Measurements from ENCODE around the gene CCDC7. TPM values are rescaled to one million over a fixed set of nuclear protein-coding genes. Genes with fewer than 3 reads are reported as not detected.
A peak's percentile ranks its signal among the peaks of the same experiment; 100 is the strongest.
"Not testable (repeated sequence)": the region's sequence is repeated elsewhere in the genome, so short reads cannot be mapped to it uniquely, and the experiment has no call there.

Gene CCDC7
- polyA plus RNA-seq = 1 to 10 TPM in 2 of 3 donors, under 1 TPM in 1; 0.67 to 1.5 (median 1.2) TPM

DNA sequence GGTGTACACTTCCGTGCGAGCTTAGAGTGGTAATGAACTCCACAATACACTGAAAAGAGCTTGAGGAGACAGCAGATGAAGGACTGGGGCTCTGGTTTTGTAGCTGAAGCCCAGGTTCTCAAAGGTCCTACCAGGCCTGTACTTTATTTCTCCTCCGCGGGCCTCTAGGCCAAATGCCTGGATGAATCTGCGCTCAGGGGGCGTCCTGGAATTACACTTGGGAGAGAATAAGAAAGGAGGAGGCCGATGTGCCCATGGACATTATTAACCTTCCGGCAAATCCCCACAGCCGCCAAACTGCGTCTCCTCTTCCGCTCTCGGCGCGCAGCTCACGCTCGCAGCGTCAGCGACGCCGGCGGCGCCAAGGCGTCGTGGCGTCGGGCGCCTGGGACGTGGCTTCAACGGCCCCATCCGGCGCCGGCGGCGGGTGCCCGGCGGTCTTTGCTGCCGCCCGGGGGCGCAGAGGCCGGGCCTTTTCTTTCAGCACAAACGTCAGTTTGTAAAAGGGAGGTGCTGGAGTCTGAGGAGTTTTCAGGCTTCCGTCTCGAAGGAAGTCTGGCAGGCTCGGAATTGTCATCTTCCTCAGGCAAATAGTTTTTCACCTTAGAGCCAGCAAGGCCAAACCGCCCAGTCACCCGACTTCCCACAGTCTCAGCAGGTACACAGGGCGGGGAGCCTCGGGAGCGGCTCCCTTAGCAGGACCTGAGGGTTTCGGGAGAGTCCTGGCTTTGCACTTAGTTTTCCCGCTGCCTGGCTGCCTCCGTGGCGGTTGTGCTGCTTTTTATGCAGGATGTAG is at the start of gene CCDC7:
TSS of gene CCDC7 (plus strand) at position 401 of the 796 bp plus-strand sequence. CDS start 5,503 bp downstream, outside the sequence.
- peak within 1 kb of the TSS; percentile 73 for H3K27ac ChIP-seq (ENCODE audit: low read depth, low read length)
- WGBS, 3 donors = 0% methylated on average over 51 to 53 of the region's 53 CpGs

DNA sequence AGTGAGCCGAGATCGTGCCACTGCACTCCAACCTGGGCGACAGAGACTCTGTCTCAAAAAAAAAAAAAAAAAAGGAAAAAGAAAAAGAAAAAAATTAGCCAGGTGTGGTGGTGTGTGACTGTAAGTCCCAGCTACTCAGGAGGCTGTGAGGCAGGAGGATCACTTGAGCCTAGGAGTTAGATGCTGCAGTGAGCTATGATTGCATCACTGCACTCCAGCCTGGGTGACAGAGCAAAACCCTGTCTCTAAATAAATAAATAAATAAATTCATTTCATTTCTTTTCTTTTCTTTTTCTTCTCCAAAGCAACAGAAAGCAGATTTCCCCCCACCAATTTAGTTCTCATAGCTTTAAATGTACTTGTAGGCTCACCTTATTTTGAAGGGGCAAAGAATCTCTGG is 48.8 kb upstream of the CCDC7 start:
- WGBS, 3 donors = 96% methylated on average over 3 of the region's 3 CpGs; no CpG with 5 or more reads in 2 of the 3 donors
- H3K27ac ChIP-seq (ENCODE audit: low read depth, low read length) = not testable (repeated sequence)

DNA sequence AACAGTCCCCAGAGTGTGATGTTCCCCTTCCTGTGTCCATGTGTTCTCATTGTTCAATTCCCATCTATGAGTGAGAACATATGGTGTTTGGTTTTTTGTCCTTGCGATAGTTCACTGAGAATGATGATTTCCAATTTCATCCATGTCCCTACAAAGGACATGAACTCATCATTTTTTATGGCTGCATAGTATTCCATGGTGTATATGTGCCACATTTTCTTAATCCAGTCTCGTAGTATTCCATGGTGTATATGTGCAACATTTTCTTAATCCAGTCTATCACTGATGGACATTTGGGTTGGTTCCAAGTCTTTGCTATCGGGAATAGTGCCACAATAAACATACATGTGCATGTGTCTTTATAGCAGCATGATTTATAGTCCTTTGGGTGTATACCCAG is 46.2 kb upstream of the CCDC7 start:
- H3K27ac ChIP-seq (ENCODE audit: low read depth, low read length) = not testable (repeated sequence)
- 85 to 93% (median 87%) methylated on average over 3 of the region's 3 CpGs for WGBS, 3 donors

DNA sequence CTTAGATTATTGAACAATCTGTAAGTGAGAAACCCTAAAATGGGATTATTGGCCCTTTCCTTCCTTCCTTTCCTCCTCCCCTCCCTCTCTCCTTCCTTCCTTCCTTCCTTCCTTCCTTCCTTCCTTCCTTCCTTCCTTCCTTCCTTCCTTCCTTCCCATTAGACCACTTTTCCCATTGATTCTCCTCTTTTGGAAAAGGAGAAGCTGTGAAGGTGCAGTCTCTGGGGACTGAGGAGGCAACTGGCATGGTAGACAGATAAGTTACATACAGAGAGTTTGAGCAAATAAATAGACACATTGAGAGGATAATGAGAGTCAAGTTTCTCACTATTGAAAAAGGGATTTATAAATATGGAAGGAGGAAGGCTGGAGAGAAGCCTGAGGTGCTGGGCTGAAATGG is 45.0 kb upstream of the CCDC7 start:
- no peak overlapping the region for H3K27ac ChIP-seq (ENCODE audit: low read depth, low read length)

DNA sequence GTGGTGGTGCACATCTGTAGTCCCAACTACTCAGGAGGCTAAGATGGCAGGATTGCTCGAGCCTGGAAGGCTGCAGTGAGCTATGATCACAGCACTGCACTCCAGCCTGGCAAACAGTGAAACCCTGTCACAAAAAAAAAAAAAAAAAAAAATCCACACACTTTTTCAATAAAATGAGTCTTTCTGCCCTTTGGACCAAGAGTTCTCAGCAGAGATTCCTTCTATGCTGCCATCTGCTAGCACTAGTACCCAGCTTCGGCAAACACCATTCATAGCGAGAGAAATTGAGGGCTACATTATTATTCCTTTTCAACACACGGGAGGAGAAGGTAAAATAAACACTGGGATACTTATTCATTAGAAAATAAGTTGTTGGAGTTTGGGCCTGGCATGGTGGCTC is 43.4 kb upstream of the CCDC7 start:
- no peak overlapping the region for H3K27ac ChIP-seq (ENCODE audit: low read depth, low read length)
- WGBS, 3 donors = 83 to 94% (median 92%) methylated on average over 4 of the region's 4 CpGs

DNA sequence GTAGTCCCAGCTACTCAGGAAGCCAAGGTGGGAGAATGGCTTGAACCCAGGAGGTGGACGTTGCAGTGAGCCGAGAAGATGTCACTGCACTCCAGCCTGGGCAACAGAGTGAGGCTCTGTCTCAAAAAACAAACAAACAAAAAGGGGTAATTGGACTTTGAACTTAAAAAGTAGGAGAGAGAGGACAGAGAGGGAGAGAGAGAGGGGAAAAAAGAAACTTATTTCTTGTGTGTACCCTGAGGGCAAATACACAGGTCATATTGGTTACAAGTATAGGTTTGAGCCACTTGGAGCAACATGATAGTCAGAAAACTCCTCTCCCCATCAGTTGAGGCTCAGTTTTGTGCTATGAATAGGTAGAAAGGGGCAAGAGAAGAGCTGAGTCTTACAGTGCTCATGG is 42.8 kb upstream of the CCDC7 start:
- WGBS, 3 donors = 78 to 97% (median 92%) methylated on average over 2 of the region's 2 CpGs

DNA sequence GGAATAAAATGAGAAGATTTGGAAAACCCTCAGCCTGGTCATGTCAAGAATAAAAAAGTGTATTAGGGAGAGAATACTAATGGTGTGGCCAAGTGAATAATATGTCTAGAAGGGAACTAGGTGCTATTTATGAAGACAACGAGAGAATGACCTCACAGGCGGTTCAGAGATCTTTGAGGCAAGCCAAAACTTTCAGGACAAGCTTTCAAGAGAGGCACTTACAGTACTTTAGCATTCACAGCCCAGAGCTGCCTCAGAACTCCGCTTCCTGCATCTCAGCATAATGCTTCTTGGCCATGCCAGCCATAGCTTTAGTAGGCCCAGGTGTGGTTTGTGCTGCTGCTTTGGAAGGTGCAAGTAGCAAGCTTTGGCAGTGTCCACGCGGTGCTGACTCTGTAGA is 37.2 kb upstream of the CCDC7 start:
- WGBS, 3 donors = 91 to 94% (median 92%) methylated on average over 5 of the region's 5 CpGs
- H3K27ac ChIP-seq (ENCODE audit: low read depth, low read length) = no peak overlapping the region

More for the DNA sequence above, 42.8 kb upstream of the CCDC7 start:
- H3K27ac ChIP-seq (ENCODE audit: low read depth, low read length) = no peak overlapping the region

DNA sequence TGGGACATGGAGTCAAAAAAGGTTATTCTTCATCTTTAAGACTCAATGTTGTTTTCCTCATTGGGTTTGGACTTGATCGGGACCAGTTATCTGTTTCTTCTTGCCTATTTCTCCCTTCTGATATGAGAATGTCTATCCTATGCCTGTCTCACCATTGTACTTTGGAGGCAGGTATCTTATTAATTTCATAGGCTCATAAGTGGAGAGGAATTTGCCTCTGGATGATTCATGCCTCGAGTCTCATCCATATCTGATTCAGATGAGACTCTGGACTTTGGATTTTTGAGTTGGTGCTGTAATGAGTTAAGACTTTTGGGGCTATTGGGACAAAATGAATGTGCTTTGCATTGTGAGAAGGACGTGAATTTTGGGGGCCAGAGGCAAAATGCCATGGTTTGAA is 36.2 kb upstream of the CCDC7 start:
- WGBS, 3 donors = 88 to 90% (median 88%) methylated on average over 3 of the region's 3 CpGs
- H3K27ac ChIP-seq (ENCODE audit: low read depth, low read length) = no peak overlapping the region

DNA sequence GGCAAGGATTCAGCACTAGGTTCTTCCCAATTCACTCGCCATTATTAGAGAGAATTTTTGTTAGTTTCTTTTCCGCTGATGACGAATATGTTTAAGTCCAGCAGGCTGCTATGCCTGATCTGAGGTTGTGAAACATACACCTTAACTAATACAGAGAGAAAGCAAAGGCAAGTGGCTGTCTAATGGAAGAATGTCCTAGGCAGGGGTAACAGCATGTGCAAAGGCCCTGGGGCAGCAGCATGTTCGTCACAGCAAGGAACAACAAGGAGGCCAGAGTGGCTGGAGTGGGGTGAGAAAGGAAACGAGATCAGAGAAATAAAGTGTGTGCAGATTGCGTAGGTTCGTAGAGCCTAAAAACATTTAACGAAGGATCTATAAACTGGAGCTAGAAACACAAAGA is 35.4 kb upstream of the CCDC7 start:
- WGBS, 3 donors = 97% methylated on average over 8 of the region's 8 CpGs
- no peak overlapping the region for H3K27ac ChIP-seq (ENCODE audit: low read depth, low read length)

DNA sequence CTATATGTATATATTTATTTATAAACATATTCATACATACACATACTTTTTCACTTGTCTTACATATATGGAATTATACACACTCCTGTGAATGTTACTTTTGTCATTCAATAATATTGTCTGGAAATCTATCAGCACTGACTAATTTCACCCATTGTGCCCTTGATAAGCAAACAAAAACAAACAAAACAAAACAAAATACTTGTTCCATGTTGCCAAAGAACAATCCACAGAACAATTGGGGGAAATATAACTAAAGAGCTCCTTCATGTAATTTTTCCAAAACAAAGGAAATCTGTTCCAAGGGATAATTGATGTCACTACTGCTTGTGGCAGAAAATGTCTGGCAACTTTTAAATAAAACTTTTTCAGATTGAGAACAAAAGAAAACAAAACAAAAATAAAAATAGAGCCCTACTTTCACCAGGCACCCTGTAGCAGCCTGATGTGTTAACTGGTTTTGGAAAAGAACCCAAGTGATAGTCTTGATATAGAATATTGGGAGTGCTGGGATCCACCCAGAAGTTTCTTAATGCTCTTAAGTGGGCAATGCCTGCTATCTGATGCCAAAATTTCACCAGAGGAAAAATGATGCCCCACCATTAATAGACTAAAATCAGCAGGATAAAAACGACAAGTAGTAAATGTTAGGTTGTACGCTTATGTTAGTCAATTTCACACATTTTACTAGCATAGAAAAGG is 34.0 kb upstream of the CCDC7 start:
- H3K27ac ChIP-seq (ENCODE audit: low read depth, low read length) = no peak overlapping the region

DNA sequence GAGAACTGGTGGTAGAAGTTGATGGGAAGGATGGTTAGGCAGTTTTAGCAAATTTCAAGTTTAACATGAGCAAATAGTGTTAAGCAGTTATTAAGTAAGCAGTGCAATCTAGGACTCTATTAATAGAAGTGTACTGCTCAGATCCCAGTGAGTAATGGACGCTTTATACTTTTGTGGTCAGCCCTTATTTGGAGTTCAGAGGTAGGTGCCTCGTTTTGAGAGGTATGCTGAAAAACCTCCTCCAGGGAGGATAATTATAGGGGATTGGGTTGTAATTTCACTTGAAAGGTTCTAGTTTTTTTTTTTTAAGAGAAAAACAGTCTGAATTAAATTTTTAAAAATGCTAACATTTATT is 33.5 kb upstream of the CCDC7 start:
- no peak overlapping the region for H3K27ac ChIP-seq (ENCODE audit: low read depth, low read length)

More for the DNA sequence above, 34.0 kb upstream of the CCDC7 start:
- 70 to 75% (median 74%) methylated on average over 2 of the region's 2 CpGs for WGBS, 3 donors

DNA sequence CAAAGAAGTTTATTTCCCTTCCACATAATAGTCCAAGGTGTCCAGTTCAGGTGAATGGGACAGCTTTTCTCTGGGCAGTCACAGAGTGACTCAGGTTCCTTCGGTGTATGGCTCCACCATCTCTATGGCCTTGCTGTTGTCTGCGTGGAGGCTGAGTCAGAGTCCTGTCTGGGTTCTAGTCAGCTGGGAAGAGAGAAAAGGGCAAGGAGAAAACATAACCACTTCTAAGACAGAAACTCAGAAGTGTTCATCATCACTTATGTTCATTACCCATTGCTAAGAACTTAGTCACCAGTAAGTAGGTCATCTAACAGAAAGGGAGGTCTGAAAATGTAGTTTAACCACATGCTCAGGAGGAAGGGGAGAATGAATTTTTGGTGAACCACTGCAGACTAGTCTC is 32.4 kb upstream of the CCDC7 start:
- WGBS, 3 donors = 83 to 93% (median 88%) methylated on average over 2 of the region's 2 CpGs
- no peak overlapping the region for H3K27ac ChIP-seq (ENCODE audit: low read depth, low read length)

More for the DNA sequence above, 33.5 kb upstream of the CCDC7 start:
- 36 to 53% (median 48%) methylated on average over 2 of the region's 2 CpGs for WGBS, 3 donors

DNA sequence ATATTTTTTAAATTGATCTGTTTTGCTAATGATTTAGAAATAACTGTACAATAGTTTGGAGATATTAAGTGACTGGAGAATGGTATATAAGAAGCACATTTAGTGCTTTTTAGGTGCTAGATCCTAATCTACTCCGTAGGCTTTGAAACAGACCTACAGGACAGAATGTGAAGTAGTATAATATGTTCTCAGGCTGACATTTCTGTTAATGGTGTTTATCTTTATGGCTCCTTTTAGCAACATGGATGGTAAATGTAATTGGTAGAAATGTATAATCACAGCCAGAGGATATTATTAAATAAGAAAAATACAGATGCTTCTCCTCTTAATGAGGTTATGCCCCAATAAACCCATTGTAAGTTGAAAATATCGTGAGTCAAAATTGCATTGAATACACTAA is 30.6 kb upstream of the CCDC7 start:
- H3K27ac ChIP-seq (ENCODE audit: low read depth, low read length) = no peak overlapping the region
- 94 to 98% (median 97%) methylated on average over 2 of the region's 2 CpGs for WGBS, 3 donors

DNA sequence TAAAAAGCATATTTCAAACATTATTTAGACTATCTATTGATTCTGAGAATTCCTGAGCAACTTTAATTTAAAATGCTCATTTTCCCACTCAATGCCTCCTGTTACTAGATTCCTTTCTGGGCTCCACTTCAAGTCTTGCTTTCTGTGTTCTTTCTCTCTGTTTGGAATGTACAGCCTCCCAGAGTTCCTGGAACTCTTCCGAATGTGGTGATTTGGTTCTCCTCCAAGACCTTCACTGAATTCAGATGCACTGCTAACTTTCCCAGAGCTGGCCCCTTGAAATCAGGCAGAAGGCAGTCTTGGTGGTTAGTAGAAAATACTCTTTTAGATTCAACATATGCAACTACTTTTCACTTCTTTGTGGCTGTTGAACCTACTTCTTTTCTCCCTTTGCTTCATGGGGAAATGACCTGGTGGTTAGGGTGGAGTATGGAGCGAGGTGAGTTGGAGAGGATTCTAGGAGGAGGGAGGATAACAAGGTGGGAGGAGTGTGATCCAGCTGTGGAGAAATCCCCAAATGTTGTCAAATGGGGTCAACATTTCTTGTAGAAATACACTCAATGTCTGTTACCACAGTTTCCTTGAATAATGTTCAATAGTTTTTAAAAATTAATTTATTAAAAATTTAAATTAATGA is 27.9 kb upstream of the CCDC7 start:
- no peak overlapping the region for H3K27ac ChIP-seq (ENCODE audit: low read depth, low read length)
- 24 to 48% (median 31%) methylated on average over 2 of the region's 2 CpGs for WGBS, 3 donors

DNA sequence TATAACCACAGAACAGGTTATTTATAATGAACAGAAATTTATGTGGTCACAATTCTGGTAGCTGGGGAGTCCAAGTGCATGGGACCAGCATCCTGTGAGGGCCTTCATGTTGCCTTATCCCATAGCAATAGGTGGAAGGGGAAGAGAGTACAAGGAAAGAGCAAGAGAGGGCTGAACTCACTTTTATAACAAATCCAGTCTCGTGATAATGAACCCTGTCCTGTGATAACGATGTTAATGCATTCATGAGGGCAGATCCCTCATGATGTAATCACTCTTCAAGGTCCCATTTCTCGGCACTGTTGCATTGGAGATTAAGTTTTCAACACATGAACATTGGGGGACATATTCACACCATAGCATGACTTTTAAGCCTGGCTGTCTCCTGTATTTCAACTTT is 27.4 kb upstream of the CCDC7 start:
- WGBS, 3 donors = 43 to 67% (median 66%) methylated on average over 3 of the region's 3 CpGs
- no peak overlapping the region for H3K27ac ChIP-seq (ENCODE audit: low read depth, low read length)

DNA sequence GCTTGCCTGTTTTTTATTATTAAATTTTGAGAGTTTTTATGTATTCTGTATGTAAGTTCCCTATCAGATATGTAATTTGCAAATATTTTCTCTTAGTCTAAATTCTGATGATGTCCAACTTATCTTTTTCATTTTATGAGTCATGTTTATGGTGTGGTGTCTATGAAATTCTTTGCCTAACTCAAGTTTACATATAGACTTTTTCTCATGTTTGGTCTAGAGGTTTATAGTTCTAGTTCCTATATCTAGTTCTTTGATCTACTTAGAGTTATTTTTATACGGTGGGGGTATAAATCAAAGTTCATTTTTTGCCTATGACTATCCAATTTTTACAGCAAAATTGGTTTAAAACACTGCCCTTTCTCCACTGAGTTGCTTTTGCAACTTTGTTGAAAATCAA is 26.3 kb upstream of the CCDC7 start:
- H3K27ac ChIP-seq (ENCODE audit: low read depth, low read length) = no peak overlapping the region
- WGBS, 3 donors = 46 to 84% (median 72%) methylated on average over 1 of the region's 1 CpG

DNA sequence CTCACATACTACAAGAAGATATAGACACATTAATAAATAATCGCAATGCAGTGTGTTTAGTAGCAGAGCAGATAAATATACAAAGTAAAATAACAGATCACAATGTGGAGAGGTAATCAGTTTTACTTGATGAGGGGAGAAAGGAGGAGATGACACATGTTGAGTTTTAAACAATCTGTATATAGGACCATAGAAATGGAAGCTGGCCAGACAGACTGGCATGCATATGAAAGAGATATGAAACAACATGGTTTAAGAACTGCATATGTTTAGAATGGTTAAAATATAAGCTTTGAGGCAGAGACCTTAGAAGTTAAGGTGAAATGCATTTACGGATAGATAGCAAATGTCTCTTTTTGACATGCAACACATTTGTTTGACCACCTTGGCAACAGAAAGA is 19.8 kb upstream of the CCDC7 start:
- no peak overlapping the region for H3K27ac ChIP-seq (ENCODE audit: low read depth, low read length)
- 88 to 99% (median 95%) methylated on average over 2 of the region's 2 CpGs for WGBS, 3 donors

DNA sequence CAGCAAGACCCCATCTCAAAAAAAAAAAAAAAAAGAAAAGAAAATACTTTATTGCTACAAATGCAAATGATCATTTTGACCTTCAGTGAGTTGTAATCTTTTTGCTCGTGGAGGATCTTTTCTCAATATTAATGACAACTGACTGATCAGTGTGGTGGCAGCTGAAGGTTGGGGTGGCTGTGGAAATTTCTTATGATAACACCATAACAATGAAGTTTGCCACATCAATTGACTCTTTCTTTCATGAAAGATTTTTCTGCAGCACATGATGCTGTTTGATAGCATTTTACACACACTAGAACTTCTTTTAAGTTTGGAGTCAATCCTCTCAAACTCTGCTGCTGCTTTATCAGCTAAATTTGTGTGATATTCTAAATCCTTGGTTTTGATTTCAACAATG is 12.4 kb upstream of the CCDC7 start:
- 71 to 92% (median 91%) methylated on average over 1 of the region's 1 CpG for WGBS, 3 donors
- H3K27ac ChIP-seq (ENCODE audit: low read depth, low read length) = no peak overlapping the region

DNA sequence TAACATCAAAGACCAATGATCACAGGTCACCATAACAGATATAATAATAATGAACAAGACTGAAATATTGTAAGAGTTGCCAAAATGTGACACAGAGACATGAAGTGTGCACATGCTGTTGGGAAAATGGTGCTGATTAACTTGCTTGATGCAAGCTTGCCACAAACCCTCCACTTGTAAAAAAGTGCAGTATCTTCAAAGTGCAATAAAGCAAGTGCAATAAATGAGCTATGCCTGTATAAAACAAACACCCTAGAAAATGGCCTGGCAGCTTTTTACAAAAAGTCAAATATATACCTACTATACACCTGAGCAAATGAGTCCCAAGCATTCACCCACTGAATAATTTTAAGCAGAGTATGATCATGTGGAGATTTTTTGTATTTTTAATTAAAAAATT is 9.7 kb upstream of the CCDC7 start:
- H3K27ac ChIP-seq (ENCODE audit: low read depth, low read length) = no peak overlapping the region

DNA sequence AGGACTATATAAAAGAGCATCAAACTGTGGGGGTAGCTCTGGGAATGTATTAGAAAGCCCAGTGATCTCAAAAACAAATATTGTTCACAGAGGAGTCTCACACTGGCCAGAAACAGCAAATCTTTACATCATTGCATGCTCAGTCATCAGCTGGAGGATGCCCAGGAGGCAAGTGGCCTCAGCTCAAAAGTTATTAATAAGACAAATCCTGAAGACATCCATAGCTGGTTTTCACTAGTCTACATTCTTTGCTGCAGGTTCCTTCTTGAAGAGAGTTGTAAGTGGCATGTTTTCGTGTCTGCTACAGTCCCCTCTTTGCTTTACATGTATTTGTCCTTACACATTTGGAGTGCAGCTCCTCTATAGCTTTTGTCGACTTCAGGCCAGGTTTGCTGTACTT is 8.6 kb upstream of the CCDC7 start:
- H3K27ac ChIP-seq (ENCODE audit: low read depth, low read length) = no peak overlapping the region
- 80 to 86% (median 84%) methylated on average over 2 of the region's 2 CpGs for WGBS, 3 donors

Measured in adipose tissue (tissue), 3 donors.